Measurements from ENCODE around the gene CTSZ. TPM values are rescaled to one million over a fixed set of nuclear protein-coding genes. Genes with fewer than 3 reads are reported as not detected.
"Not testable (repeated sequence)": the region's sequence is repeated elsewhere in the genome, so short reads cannot be mapped to it uniquely, and the experiment has no call there.

The CTSZ gene
- total RNA-seq, 4 donors from 2014 or later: 83.5 to 145 (median 105) TPM

GRCh38 chr20:59014680-59015389 lies 7.8 kb upstream of the CTSZ start:
- H3K9me3 ChIP-seq: no peaks in the 10 kb centered on the region
- peaks cover 0 to 4% (median 0%) of the 10 kb centered on the region in 3 donors for H3K36me3 ChIP-seq
- 77 to 83% methylated on average over 15 to 17 of the region's 17 CpGs for WGBS, 2 donors
- H3K4me1 ChIP-seq: peaks cover 0 to 19% (median 9%) of the 10 kb centered on the region in 4 donors
- no peaks in the 10 kb centered on the region for H3K27me3 ChIP-seq
- no peak overlapping the region for H3K27ac ChIP-seq
- DNase-seq (ENCODE audit: low spot score in 2 of 2): no peak
- H3K4me3 ChIP-seq: no peak overlapping the region
- TF ChIP-seq EP300 (IDR thresholded peaks at IDR 0.05) (no peak), CTCF (IDR thresholded peaks at IDR 0.05) (no peak), POLR2A (IDR thresholded peaks at IDR 0.05) (no peak)

- Histone ChIP-seq H3K4me1 (peaks cover 0 to 20% (median 9%) of the 10 kb centered on the region in 4 donors), H3K4me3 (no peak overlapping the region), H3K36me3 (peaks cover 0 to 1% (median 0%) of the 10 kb centered on the region in 3 donors), H3K27ac (no peak overlapping the region), H3K9me3 (no peaks in the 10 kb centered on the region), H3K27me3 (no peaks in the 10 kb centered on the region)
- 70 to 71% methylated on average over 13 of the region's 13 CpGs for WGBS, 2 donors
- DNase-seq (ENCODE audit: low spot score in 2 of 2): no peak
- no peak for TF ChIP-seq EP300 (IDR thresholded peaks at IDR 0.05)
- TF ChIP-seq CTCF (IDR thresholded peaks at IDR 0.05): no peak
- no peak for TF ChIP-seq POLR2A (IDR thresholded peaks at IDR 0.05)
These were observed 7.0 kb upstream of the CTSZ start for GRCh38 chr20:59013959-59014608.

GRCh38 chr20:59013031-59013951 lies 6.2 kb upstream of the CTSZ start:
- Histone ChIP-seq H3K27me3 (no peaks in the 10 kb centered on the region), H3K27ac (no peak overlapping the region), H3K9me3 (no peaks in the 10 kb centered on the region), H3K4me1 (peaks cover 0 to 20% (median 9%) of the 10 kb centered on the region in 4 donors), H3K4me3 (no peak overlapping the region), H3K36me3 (no peaks in the 10 kb centered on the region)
- no peak for DNase-seq (ENCODE audit: low spot score in 2 of 2)
- no peak for TF ChIP-seq CTCF (IDR thresholded peaks at IDR 0.05)
- TF ChIP-seq EP300 (IDR thresholded peaks at IDR 0.05): no peak
- no peak for TF ChIP-seq POLR2A (IDR thresholded peaks at IDR 0.05)
- 84 to 85% methylated on average over 17 of the region's 17 CpGs for WGBS, 2 donors

DNA sequence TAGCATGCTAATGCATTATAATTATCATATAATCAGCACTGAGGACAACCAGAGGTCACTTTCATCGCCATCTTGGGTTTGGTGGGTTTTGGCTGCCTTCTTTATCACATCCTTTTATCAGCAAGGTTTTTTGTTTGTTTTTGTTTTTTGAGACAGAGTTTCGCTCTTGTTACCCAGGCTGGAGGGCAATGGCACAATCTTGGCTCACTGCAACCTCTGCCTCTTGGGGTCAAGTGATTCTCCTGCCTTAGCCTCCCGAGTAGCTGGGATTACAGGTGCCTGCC lies 4.8 kb upstream of the CTSZ start:
- H3K4me1 ChIP-seq: peaks cover 0 to 26% (median 16%) of the 10 kb centered on the region in 4 donors
- H3K27ac ChIP-seq: not testable (repeated sequence)

DNA sequence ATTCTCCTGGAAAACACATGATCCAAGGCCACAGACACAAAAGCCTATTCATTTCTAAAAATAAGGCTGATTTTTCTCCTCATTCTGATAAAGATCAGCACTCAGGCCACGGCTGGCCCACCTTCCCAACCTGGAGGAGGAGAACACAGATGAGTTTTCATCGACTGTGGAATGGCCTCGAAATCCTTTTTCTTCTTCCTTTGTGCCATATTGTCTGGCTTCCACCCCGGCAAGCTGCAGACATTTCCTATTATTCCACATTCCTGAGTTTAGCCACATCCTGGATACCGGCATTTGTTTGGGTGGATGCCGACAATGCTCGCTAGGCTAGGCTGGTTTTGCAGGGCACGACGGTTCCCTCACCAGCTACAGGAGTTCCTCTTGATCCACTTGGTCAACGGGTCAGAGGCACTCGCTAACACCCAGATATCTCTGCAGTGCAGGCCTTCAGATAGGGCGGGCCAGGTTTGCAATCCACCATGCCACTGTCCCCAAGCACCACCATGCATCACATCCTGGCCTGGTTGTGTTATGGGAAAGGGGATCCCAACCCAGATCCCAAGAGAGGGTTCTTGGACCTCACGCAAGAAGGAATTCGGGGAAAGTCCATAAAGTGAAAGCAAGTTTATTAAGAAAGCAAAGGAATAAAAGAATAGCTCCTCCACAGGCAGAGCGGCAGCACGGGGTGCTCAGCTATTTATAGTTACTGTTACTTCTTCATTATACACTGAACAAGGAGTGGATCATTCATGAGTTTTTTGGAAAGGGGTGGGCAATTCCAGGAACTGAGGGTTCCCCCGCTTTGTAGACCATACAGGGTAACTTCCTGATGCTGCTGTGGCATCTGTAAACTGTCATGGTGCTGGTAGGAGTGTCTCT lies 4.2 kb upstream of the CTSZ start:
- TF ChIP-seq POLR2A (IDR thresholded peaks at IDR 0.05): no peak
- TF ChIP-seq CTCF (IDR thresholded peaks at IDR 0.05): no peak
- TF ChIP-seq EP300 (IDR thresholded peaks at IDR 0.05): no peak
- H3K4me1 ChIP-seq: peaks cover 0 to 31% (median 18%) of the 10 kb centered on the region in 4 donors
- H3K27me3 ChIP-seq: no peaks in the 10 kb centered on the region
- H3K9me3 ChIP-seq: no peaks in the 10 kb centered on the region
- peak overlapping the region in 1 of 4 donors; percentile 13 for H3K27ac ChIP-seq
- no peaks in the 10 kb centered on the region for H3K36me3 ChIP-seq
- no peak overlapping the region for H3K4me3 ChIP-seq
- DNase-seq (ENCODE audit: low spot score in 2 of 2): no peak
- 41 to 43% methylated on average over 17 of the region's 17 CpGs for WGBS, 2 donors

More for the DNA sequence above, 4.8 kb upstream of the CTSZ start:
- H3K36me3 ChIP-seq; DNase-seq (ENCODE audit: low spot score in 2 of 2); H3K9me3 ChIP-seq; H3K27me3 ChIP-seq; H3K4me3 ChIP-seq: not testable (repeated sequence)
- 94 to 99% methylated on average over 3 of the region's 3 CpGs for WGBS, 2 donors
